ENCODE measurements around the gene CYB5R3.

DNA sequence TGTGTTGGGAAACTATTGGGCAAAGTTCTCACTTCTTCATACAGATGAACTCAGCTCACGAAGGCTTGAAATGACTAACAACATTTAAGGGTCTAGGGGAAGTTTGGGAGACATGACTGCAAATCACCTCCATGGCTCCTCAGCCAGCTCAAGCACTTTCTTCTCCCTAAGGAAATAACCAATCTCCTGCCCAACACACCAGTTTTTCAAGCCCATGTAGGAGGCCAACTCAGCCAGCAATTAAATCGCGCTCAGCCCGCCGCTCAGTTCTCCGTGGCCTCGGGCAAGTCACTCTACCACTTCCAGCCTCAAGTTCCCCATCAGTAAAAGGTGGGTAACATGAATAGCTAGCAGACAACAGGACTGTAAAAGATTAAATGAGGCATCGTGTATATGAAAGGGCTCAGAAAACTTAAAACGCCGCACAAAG, 35.3 kb downstream of the CYB5R3 start:
- TF ChIP-seq, protein P1, sequence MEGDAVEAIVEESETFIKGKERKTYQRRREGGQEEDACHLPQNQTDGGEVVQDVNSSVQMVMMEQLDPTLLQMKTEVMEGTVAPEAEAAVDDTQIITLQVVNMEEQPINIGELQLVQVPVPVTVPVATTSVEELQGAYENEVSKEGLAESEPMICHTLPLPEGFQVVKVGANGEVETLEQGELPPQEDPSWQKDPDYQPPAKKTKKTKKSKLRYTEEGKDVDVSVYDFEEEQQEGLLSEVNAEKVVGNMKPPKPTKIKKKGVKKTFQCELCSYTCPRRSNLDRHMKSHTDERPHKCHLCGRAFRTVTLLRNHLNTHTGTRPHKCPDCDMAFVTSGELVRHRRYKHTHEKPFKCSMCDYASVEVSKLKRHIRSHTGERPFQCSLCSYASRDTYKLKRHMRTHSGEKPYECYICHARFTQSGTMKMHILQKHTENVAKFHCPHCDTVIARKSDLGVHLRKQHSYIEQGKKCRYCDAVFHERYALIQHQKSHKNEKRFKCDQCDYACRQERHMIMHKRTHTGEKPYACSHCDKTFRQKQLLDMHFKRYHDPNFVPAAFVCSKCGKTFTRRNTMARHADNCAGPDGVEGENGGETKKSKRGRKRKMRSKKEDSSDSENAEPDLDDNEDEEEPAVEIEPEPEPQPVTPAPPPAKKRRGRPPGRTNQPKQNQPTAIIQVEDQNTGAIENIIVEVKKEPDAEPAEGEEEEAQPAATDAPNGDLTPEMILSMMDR (IDR thresholded peaks at IDR 0.05): no peak
- TF ChIP-seq POLR2A (IDR thresholded peaks at IDR 0.05) (no peak), EP300 (IDR thresholded peaks at IDR 0.05) (no peak), POLR2AphosphoS5 (IDR thresholded peaks at IDR 0.05) (no peak)

All from suprapubic skin (tissue), 4 donors.